HG02973 (cell line): ENCODE measurements around the gene VASH1.

ENCODE experiments used
- ATAC-seq: cut with Tn5 transposase; IDR thresholded peaks from one replicate; pipeline ENCODE4 v1.9.1; 2021; ENCODE audit warnings: moderate library complexity; ENCODE audit not compliant: unreplicated experiment

Gene VASH1

DNA sequence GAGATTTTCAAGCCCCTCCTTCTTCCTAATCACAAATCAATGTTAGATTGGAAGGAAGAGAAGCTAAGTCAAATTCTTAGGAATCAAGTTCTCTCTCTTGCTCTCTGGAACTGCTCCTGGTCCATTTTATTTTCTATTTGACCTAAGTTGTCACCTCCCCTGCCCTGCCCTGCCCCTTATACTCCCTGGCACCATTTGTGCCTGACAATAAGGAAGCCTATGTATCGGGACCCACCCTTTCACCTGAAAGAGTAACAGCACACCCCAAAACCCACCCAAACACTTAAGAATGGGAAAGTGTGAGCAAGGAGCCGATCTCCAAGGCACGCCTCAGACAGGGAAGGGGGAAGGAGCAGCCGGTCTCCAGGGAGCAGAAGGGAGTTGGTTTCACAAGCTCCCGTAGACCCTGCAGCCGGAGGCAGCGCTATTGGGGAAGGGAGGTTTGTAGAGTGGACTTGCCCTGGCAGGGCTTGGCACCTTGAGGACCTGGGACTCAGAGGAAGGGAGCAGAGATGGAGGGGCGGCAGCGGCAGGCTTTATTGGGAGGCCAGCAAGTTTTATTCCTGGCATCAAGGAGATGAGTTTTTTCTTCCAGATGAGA, 66.5 kb downstream of the VASH1 start:
- no peak for ATAC-seq

DNA sequence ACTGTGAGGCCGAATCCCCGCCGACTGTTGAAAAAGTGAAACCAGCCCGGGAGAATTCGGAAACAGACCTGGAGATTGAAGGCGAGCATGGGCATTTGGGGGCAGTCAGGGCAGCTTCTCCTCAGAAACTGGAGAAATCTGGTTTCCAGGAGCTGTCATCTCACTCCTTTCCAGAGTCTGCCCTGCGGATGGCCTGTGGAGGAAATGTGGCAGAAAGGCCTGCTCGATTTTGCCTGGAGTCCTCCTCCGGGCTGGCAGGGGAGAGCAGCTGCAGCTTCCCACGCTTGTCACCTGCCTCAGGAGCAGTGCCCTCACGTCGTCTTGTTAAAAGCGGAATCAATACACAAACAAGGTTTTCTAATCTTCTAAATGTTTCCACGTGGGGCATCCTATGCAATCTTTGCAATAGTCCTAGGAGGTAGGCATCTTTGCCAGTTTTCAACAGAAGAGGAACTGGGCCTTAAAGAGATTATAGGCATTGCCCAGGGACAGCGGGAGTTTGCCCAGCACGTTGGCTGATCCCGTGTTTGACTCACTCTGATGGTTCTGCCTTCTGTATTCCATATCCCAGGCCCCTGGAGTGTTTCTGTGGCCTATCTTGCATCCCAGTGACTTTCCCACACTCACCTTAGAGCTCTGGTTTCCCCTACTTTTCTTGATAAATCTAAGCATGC, 67.2 kb downstream of the VASH1 start:
- no peak for ATAC-seq

- no peak for ATAC-seq
These were observed 67.7 kb downstream of the VASH1 start for GRCh38 chr14:76829013-76829365.

DNA sequence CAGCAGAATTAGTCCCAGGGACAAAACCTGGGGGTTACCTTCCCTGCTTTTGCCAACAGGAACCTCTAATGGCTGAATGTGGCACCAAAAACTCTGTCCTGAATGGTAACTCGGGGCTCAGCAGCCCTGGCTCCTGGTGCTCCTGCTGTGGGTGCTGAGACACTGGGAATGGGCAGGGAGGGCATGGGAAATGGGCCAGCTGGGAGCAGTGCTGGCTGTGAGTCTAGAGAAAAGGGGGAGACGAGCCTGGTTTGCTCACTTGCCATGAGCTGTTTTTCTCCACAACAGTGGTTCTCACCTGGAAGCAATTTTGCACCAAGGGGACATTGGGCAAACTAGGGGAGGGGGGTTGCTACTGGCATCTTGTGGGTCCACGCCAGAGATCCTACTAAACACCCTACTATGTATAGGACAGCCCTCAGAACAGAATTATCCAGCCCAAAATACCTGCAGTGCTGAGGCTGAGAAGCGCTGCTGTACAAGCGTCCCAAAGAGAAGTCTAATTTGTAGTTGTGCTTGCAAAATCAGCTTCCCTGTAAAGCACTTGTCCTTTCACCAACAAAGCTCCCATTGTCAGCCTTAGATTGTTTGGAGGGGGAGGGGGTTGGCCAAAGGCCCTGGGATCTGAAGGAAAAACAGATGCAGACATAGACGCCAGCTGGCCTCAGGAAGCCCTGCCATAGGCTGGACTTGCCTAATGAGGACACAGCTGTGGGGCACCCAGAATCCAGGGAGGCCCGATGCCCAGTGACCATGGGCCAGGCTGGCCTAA, 68.6 kb downstream of the VASH1 start:
- no peak for ATAC-seq

DNA sequence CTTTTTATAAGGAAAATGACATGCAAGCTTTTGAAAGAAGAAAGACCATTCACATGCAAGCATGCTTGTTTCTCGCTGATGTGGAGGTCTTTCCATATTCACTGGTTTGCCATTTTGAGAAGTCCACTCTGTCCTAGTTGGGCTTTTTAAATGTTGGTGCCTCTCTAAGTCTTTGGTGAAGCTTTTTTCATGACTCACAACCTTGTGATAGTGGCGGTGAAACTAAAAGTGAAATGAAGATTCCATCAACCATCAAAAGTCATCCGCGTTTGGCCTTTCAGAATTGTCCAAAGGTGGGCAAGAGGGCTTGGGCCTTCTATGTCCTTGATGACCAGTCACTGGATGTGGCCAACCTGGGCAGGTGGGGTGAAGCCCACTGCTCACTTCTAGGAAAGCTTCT, 69.3 kb downstream of the VASH1 start:
- ATAC-seq: no peak

GRCh38 chr14:76832503-76832988, 71.3 kb downstream of the VASH1 start:
- no peak for ATAC-seq
